ENCODE measurements around the gene GRP.

GRCh38 chr18:59177485-59177884 lies 42.5 kb upstream of the GRP start:
- no peak for TF ChIP-seq GLIS3 (CRISPR knock-in tag; IDR thresholded peaks at IDR 0.05)
- no peak for TF ChIP-seq PATZ1 (CRISPR knock-in tag; IDR thresholded peaks at IDR 0.05; ENCODE audit: borderline replicate concordance)
- TF ChIP-seq ISL1 (CRISPR knock-in tag; IDR thresholded peaks at IDR 0.05): no peak
- TF ChIP-seq ZC3H10 (CRISPR knock-in tag; IDR thresholded peaks at IDR 0.05): no peak
- no peak for TF ChIP-seq BACH2 (CRISPR knock-in tag; IDR thresholded peaks at IDR 0.05; ENCODE audit: borderline replicate concordance)
- TF ChIP-seq, protein P1, sequence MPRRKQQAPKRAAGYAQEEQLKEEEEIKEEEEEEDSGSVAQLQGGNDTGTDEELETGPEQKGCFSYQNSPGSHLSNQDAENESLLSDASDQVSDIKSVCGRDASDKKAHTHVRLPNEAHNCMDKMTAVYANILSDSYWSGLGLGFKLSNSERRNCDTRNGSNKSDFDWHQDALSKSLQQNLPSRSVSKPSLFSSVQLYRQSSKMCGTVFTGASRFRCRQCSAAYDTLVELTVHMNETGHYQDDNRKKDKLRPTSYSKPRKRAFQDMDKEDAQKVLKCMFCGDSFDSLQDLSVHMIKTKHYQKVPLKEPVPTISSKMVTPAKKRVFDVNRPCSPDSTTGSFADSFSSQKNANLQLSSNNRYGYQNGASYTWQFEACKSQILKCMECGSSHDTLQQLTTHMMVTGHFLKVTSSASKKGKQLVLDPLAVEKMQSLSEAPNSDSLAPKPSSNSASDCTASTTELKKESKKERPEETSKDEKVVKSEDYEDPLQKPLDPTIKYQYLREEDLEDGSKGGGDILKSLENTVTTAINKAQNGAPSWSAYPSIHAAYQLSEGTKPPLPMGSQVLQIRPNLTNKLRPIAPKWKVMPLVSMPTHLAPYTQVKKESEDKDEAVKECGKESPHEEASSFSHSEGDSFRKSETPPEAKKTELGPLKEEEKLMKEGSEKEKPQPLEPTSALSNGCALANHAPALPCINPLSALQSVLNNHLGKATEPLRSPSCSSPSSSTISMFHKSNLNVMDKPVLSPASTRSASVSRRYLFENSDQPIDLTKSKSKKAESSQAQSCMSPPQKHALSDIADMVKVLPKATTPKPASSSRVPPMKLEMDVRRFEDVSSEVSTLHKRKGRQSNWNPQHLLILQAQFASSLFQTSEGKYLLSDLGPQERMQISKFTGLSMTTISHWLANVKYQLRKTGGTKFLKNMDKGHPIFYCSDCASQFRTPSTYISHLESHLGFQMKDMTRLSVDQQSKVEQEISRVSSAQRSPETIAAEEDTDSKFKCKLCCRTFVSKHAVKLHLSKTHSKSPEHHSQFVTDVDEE (CRISPR knock-in tag; IDR thresholded peaks at IDR 0.05): no peak
- no peak for TF ChIP-seq ZFP30 (CRISPR knock-in tag; IDR thresholded peaks at IDR 0.05)
- no peak for TF ChIP-seq PPARA (CRISPR knock-in tag; IDR thresholded peaks at IDR 0.05; ENCODE audit: borderline replicate concordance)
- TF ChIP-seq ZFP3 (CRISPR knock-in tag; IDR thresholded peaks at IDR 0.05): no peak
- TF ChIP-seq OSR1 (CRISPR knock-in tag; IDR thresholded peaks at IDR 0.05): no peak
- no peak for TF ChIP-seq ARNTL (CRISPR knock-in tag; IDR thresholded peaks at IDR 0.05; ENCODE audit: borderline replicate concordance, low read depth)
- TF ChIP-seq CREB5 (CRISPR knock-in tag; IDR thresholded peaks at IDR 0.05; ENCODE audit: low read depth): no peak
